Kidney (tissue), 14 donors: ENCODE results near the gene FAR1. TPM values are rescaled to one million over a fixed set of nuclear protein-coding genes. Genes with fewer than 3 reads are reported as not detected.

Source experiments
- DNase-seq, 5 donors: peaks; one replicate each; pipeline ENCODE4 v3.0.0-alpha.2; 2013 to 2020
- FAIRE-seq: peaks from 2 replicates; lab custom pipeline; 2012; peaks lifted over from hg19 to GRCh38; lab: Jason Lieb, UNC
- H3K27ac ChIP-seq, 2 donors: one replicate each; pipeline ENCODE4 v1.7.0; 2013; ENCODE audit warnings: low read depth in 2 of 2, low read length in 2 of 2, inconsistent platforms in 1 of 2
- H3K27me3 ChIP-seq: one replicate; pipeline ENCODE4 v1.7.1; 2013; ENCODE audit warnings: low read length, inconsistent platforms; ENCODE audit not compliant: control insufficient read depth, insufficient read depth
- H3K36me3 ChIP-seq, 3 donors: one replicate each; pipeline versions ENCODE4 v1.7.0 to v1.7.1; 2013; ENCODE audit warnings: low read length in 3 of 3, control low read depth in 1 of 3, inconsistent platforms in 1 of 3; ENCODE audit not compliant: insufficient read depth in 3 of 3, control insufficient read depth in 2 of 3
- H3K4me1 ChIP-seq, 3 donors: one replicate each; pipeline versions ENCODE4 v1.7.0 to v1.7.1; 2013; ENCODE audit warnings: low read length in 3 of 3, inconsistent platforms in 1 of 3, low read depth in 1 of 3; ENCODE audit not compliant: control insufficient read depth in 2 of 3, insufficient read depth in 2 of 3
- H3K4me3 ChIP-seq, 3 donors: one replicate each; pipeline versions ENCODE4 v1.7.0 to v1.8.1; 2013; ENCODE audit warnings: low read length in 3 of 3, control low read depth in 1 of 3, inconsistent platforms in 1 of 3
- H3K9ac ChIP-seq, 3 donors: one replicate each; pipeline versions ENCODE4 v1.7.0 to v1.7.1; 2013; ENCODE audit warnings: low read length in 3 of 3, control low read depth in 1 of 3, inconsistent platforms in 1 of 3
- H3K9me3 ChIP-seq, 3 donors: one replicate each; pipeline versions ENCODE4 v1.7.0 to v1.7.1; 2013; ENCODE audit warnings: low read length in 3 of 3, control low read depth in 1 of 3, inconsistent platforms in 1 of 3; ENCODE audit not compliant: control insufficient read depth in 2 of 3, insufficient read depth in 1 of 3
- CTCF ChIP-seq: IDR thresholded peaks from 3 replicates; pipeline ENCODE4 v1.5.1; 2012; ENCODE audit warnings: mild to moderate bottlenecking, moderate library complexity, borderline replicate concordance; ENCODE audit not compliant: insufficient read depth; ENCODE audit errors: extremely low read depth
- intact Hi-C: fragments of 100-400 bp; cut with DNase I; formaldehyde crosslinking; loops from one replicate; pipeline ENCODE4 v1.11.1; 2022
- polyA plus RNA-seq: library from polyadenylated mRNA; stranded (reverse); fragments of 350-450 nt; fragmentation: Illumina TruSeq; extraction: RNeasy Lipid Tissue Mini Kit (QIAGEN cat#74804); gene quantifications from one replicate; pipeline ENCODE4 v1.2.3, GENCODE V29; 2014; ENCODE audit warnings: low read depth, low replicate concordance; ENCODE audit not compliant: insufficient read depth
- total RNA-seq: library from RNA; stranded (reverse); fragmentation: NEBNext Ultra II Directional; extraction: Animal tissue kit (Norgen Biotek cat#: 25700); gene quantifications from one replicate; pipeline ENCODE4 v1.2.1, GENCODE V29; 2021
- donor health status: control.
- donor health status: control.
- donor health status: control.
- donor health status: control.
- donor health status: control.
- donor health status: DM: yes; HTN: yes; CAD: no.
- donor health status: Normal renal cell carcinoma (clear cell type).

The FAR1 gene
- total and polyA plus RNA-seq, 2 donors from 2014 or later = 12.6 to 53.7 TPM

- FAIRE-seq (no peak), DNase-seq (no peak)
- Histone ChIP-seq H3K9ac (no peak overlapping the region), H3K9me3 (no peaks in the 10 kb centered on the region), H3K36me3 (no peaks in the 10 kb centered on the region), H3K27ac (no peak overlapping the region), H3K4me1 (no peaks in the 10 kb centered on the region), H3K27me3 (no peaks in the 10 kb centered on the region), H3K4me3 (no peak overlapping the region)
- TF ChIP-seq CTCF = no peak
- intact Hi-C loops = no loop called here
Measured at GRCh38 chr11:13682212-13682611, 13.7 kb downstream of the FAR1 start.

- Histone ChIP-seq H3K9ac (no peak overlapping the region), H3K9me3 (no peaks in the 10 kb centered on the region), H3K27ac (no peak overlapping the region), H3K36me3 (no peaks in the 10 kb centered on the region), H3K4me1 (no peaks in the 10 kb centered on the region), H3K4me3 (no peak overlapping the region), H3K27me3 (no peaks in the 10 kb centered on the region)
- FAIRE-seq (no peak), DNase-seq (no peak)
- TF ChIP-seq CTCF = no peak
- intact Hi-C loops = no loop called here
Measured at GRCh38 chr11:13685461-13686108, 17.1 kb downstream of the FAR1 start.

- DNase-seq (no peak), FAIRE-seq (no peak)
- no peaks in the 10 kb centered on the region for H3K9me3 ChIP-seq
- no peak overlapping the region for H3K4me3 ChIP-seq
- H3K27me3 ChIP-seq = no peaks in the 10 kb centered on the region
- intact Hi-C loops = no loop called here
- no peak overlapping the region for H3K27ac ChIP-seq
- no peak overlapping the region for H3K9ac ChIP-seq
- no peaks in the 10 kb centered on the region for H3K4me1 ChIP-seq
- H3K36me3 ChIP-seq = no peaks in the 10 kb centered on the region
- TF ChIP-seq CTCF = no peak
Measured at GRCh38 chr11:13686776-13687175, 18.3 kb downstream of the FAR1 start.

GRCh38 chr11:13687271-13687670 lies 18.8 kb downstream of the FAR1 start:
- no peak for FAIRE-seq
- intact Hi-C loops = no loop called here
- Histone ChIP-seq H3K9ac (no peak overlapping the region), H3K27me3 (no peaks in the 10 kb centered on the region), H3K4me3 (no peak overlapping the region), H3K36me3 (no peaks in the 10 kb centered on the region), H3K4me1 (no peaks in the 10 kb centered on the region), H3K27ac (no peak overlapping the region), H3K9me3 (no peaks in the 10 kb centered on the region)
- DNase-seq = no peak
- TF ChIP-seq CTCF = no peak
